Glomerular visceral epithelial cell (primary cell): ENCODE data around the gene PACRG.
"Not testable (repeated sequence)": the region's sequence is repeated elsewhere in the genome, so short reads cannot be mapped to it uniquely, and the experiment has no call there.

ENCODE experiments used
- DNase-seq: peaks from one replicate; pipeline ENCODE4 v3.0.0-alpha.2; 2016; ENCODE audit errors: extremely low spot score

The PACRG gene

GRCh38 chr6:162941128-162941527 lies 213.4 kb downstream of the PACRG start:
- DNase-seq = no peak

GRCh38 chr6:162942866-162943265 lies 215.1 kb downstream of the PACRG start:
- peak; percentile 53 for DNase-seq

GRCh38 chr6:162943369-162943768 lies 215.6 kb downstream of the PACRG start:
- DNase-seq = no peak

GRCh38 chr6:162951164-162951743 lies 223.5 kb downstream of the PACRG start:
- DNase-seq = no peak

GRCh38 chr6:162952423-162952822 lies 224.6 kb downstream of the PACRG start:
- no peak for DNase-seq

GRCh38 chr6:162957062-162957461 lies 229.3 kb downstream of the PACRG start:
- DNase-seq = no peak

- no peak for DNase-seq
Measured at GRCh38 chr6:162960679-162961457, 233.1 kb downstream of the PACRG start.

GRCh38 chr6:162962093-162962492 lies 234.3 kb downstream of the PACRG start:
- no peak for DNase-seq

- DNase-seq = no peak
Measured at GRCh38 chr6:162963861-162964260, 236.1 kb downstream of the PACRG start.

- DNase-seq = peak; percentile 97
Measured at GRCh38 chr6:162964488-162965140, 236.8 kb downstream of the PACRG start.

GRCh38 chr6:162965366-162965765 lies 237.6 kb downstream of the PACRG start:
- DNase-seq = no peak

- DNase-seq = no peak
Measured at GRCh38 chr6:162970246-162970645, 242.5 kb downstream of the PACRG start.

- DNase-seq = peak; percentile 52
Measured at GRCh38 chr6:162971356-162971755, 243.6 kb downstream of the PACRG start.

- DNase-seq = no peak
Measured at GRCh38 chr6:162973151-162973872, 245.5 kb downstream of the PACRG start.

GRCh38 chr6:162973980-162974379 lies 246.2 kb downstream of the PACRG start:
- no peak for DNase-seq

GRCh38 chr6:162974685-162975084 lies 246.9 kb downstream of the PACRG start:
- no peak for DNase-seq

- no peak for DNase-seq
Measured at GRCh38 chr6:162976141-162976540, 248.4 kb downstream of the PACRG start.

GRCh38 chr6:162983234-162983633 lies 255.5 kb downstream of the PACRG start:
- not testable (repeated sequence) for DNase-seq

- DNase-seq = no peak
Measured at GRCh38 chr6:162998777-162999176, 271.0 kb downstream of the PACRG start.

- peak; percentile 12 for DNase-seq
Measured at GRCh38 chr6:162999575-163000285, 272.0 kb downstream of the PACRG start.

- DNase-seq = no peak
Measured at GRCh38 chr6:163001330-163001729, 273.6 kb downstream of the PACRG start.

GRCh38 chr6:163008186-163008585 lies 280.4 kb downstream of the PACRG start:
- DNase-seq = no peak
